DOHH2 (cell line): ENCODE measurements around the gene TMEM200A.

Experiments
- H3F3A ChIP-seq: fragments of 200-600 bp; sonication (generic), shearing (Covaris generic); 2 replicates; pipeline ENCODE4 v1.6.0; 2016; ENCODE audit warnings: antibody characterized with exemption, mild to moderate bottlenecking; ENCODE audit not compliant: control insufficient read depth, insufficient read depth
- H3K27ac ChIP-seq: fragments of 200-600 bp; sonication (generic); 2 replicates; pipeline ENCODE4 v1.5.1; 2014; ENCODE audit warnings: low read depth, mild to moderate bottlenecking, low read length, moderate library complexity
- H3K27me3 ChIP-seq: fragments of 200-600 bp; sonication (generic); 2 replicates; pipeline ENCODE4 v1.6.1; 2014; ENCODE audit warnings: mild to moderate bottlenecking, low read length, mixed read lengths; ENCODE audit not compliant: control insufficient read depth
- H3K36me3 ChIP-seq: fragments of 200-600 bp; sonication (generic); 2 replicates; pipeline ENCODE4 v1.6.1; 2014; ENCODE audit warnings: mild to moderate bottlenecking, low read length, moderate library complexity, mixed read lengths; ENCODE audit not compliant: control insufficient read depth
- H3K4me1 ChIP-seq: fragments of 200-600 bp; sonication (generic); 2 replicates; pipeline ENCODE4 v1.6.1; 2014; ENCODE audit warnings: mild to moderate bottlenecking, low read length, mixed read lengths; ENCODE audit not compliant: control insufficient read depth
- H3K4me2 ChIP-seq: fragments of 200-600 bp; sonication (generic); 2 replicates; pipeline ENCODE4 v1.6.0; 2014; ENCODE audit warnings: mild to moderate bottlenecking, low read length, moderate library complexity
- H3K4me3 ChIP-seq: fragments of 200-600 bp; sonication (generic); 2 replicates; pipeline ENCODE4 v1.5.1; 2014; ENCODE audit warnings: mild to moderate bottlenecking, low read length, mixed read lengths
- H3K79me2 ChIP-seq: fragments of 200-600 bp; sonication (generic); 2 replicates; pipeline ENCODE4 v1.6.1; 2014; ENCODE audit warnings: mild to moderate bottlenecking, low read length, mixed read lengths; ENCODE audit not compliant: control insufficient read depth
- H3K9me2 ChIP-seq: fragments of 200-600 bp; sonication (generic); replicated peaks from 2 replicates; pipeline ENCODE4 v1.6.1; 2014; ENCODE audit warnings: mild to moderate bottlenecking, low read length, mixed read lengths; ENCODE audit not compliant: control insufficient read depth
- H3K9me3 ChIP-seq: fragments of 200-600 bp; sonication (generic); 2 replicates; pipeline ENCODE4 v1.6.1; 2014; ENCODE audit warnings: antibody characterized with exemption, low read length, mixed read lengths; ENCODE audit not compliant: control insufficient read depth, insufficient read depth
- H4K20me1 ChIP-seq: fragments of 200-600 bp; sonication (generic); 2 replicates; pipeline ENCODE4 v1.6.0; 2014; ENCODE audit warnings: low read depth, mild to moderate bottlenecking, antibody characterized with exemption, low read length, moderate library complexity; ENCODE audit not compliant: control insufficient read depth, insufficient read depth
- EZH2phosphoT487 ChIP-seq: fragments of 200-600 bp; sonication (generic); IDR thresholded peaks from 2 replicates; pipeline ENCODE4 v1.6.1; 2017; ENCODE audit warnings: borderline replicate concordance, mild to moderate bottlenecking, antibody characterized with exemption, low read length, moderate library complexity, mixed read lengths
- TF ChIP-seq, protein P1 (sequence below): fragments of 200-600 bp; sonication (generic); IDR thresholded peaks from one replicate; pipeline ENCODE4 v1.5.1; 2014; ENCODE audit warnings: antibody characterized with exemption, mild to moderate bottlenecking, low read depth, low read length; ENCODE audit not compliant: poor library complexity, severe bottlenecking

TMEM200A gene

DNA sequence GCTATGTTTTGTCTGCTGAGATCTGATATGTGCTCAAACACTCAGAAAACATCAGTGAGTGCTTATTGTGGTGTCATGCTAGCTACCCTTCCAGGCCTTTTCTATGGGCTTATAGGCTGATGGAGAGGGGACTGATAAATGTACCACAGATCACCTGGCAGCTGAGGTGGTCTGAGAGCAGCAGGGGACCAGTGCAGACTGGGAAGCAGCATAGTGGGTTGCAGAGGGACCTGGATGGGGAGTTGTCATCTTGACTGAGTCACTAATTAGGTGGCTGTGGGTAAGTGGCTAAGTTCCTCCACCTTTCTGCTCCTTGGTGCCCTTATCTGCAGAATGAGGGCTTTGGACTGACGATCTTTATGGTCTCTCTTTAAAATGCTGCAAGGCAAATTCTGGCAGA lies 2.8 kb downstream of the TMEM200A start:
- H3K79me2 ChIP-seq: no peaks in the 10 kb centered on the region
- H3K9me3 ChIP-seq: no peaks in the 10 kb centered on the region
- H4K20me1 ChIP-seq: no peaks in the 10 kb centered on the region
- H3K4me3 ChIP-seq: no peak overlapping the region
- TF ChIP-seq EZH2phosphoT487: no peak
- TF ChIP-seq, protein P1, sequence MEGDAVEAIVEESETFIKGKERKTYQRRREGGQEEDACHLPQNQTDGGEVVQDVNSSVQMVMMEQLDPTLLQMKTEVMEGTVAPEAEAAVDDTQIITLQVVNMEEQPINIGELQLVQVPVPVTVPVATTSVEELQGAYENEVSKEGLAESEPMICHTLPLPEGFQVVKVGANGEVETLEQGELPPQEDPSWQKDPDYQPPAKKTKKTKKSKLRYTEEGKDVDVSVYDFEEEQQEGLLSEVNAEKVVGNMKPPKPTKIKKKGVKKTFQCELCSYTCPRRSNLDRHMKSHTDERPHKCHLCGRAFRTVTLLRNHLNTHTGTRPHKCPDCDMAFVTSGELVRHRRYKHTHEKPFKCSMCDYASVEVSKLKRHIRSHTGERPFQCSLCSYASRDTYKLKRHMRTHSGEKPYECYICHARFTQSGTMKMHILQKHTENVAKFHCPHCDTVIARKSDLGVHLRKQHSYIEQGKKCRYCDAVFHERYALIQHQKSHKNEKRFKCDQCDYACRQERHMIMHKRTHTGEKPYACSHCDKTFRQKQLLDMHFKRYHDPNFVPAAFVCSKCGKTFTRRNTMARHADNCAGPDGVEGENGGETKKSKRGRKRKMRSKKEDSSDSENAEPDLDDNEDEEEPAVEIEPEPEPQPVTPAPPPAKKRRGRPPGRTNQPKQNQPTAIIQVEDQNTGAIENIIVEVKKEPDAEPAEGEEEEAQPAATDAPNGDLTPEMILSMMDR: no peak
- H3K36me3 ChIP-seq: no peaks in the 10 kb centered on the region
- H3F3A ChIP-seq: no peaks in the 10 kb centered on the region
- no peaks in the 10 kb centered on the region for H3K9me2 ChIP-seq
- H3K4me1 ChIP-seq: no peaks in the 10 kb centered on the region
- no peak overlapping the region for H3K4me2 ChIP-seq
- H3K27ac ChIP-seq: no peak overlapping the region
- peaks cover 37% of the 10 kb centered on the region for H3K27me3 ChIP-seq

DNA sequence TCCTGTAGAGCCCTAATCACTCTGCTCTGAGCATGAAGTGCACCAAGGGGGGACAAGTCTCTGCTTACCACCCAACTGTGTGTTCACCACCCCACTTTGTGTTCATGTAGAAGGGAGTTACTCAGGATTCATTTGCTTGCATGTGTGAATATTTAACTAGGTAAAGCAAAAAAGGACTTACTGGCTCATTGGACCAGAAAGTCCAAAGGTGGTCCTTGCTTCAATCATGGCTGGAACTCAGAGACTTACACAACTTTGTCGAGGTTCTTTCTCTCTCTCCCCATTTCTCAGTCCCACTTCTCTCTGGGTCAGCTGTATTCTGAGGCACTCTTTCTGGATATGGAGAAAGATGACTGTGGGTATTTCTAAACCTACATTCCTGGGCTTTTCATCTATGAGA lies 4.0 kb downstream of the TMEM200A start:
- H3K27me3 ChIP-seq: peaks cover 31% of the 10 kb centered on the region

DNA sequence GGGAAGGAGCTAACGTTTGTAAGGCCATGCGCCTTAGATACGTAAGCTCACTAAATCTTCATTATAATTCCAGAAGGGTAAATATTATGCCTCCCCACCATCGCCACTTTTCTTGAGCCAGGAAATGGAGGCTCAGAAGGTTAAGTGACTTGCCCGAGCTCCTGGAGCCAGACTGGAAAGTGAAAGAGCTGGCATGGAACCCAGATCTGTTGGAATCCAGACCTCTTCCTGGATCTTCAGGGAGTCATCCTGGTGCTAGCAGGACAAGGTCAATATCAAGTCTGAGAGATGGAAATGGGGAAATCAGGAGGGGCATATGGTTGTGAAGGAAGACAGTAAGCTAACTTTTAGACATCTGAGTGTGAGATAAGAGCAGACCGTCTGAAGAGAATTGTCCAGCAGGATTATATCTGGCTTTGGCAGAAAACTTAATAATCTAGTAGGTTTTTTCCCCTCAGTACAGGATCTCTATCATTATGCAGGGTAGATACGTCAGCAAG lies 6.2 kb downstream of the TMEM200A start:
- Histone ChIP-seq H3K9me2 (no peaks in the 10 kb centered on the region), H3K4me2 (no peak overlapping the region), H3K4me1 (no peaks in the 10 kb centered on the region), H3F3A (no peaks in the 10 kb centered on the region), H3K27me3 (peaks cover 18% of the 10 kb centered on the region), H3K9me3 (no peaks in the 10 kb centered on the region), H4K20me1 (no peaks in the 10 kb centered on the region), H3K79me2 (no peaks in the 10 kb centered on the region), H3K4me3 (no peak overlapping the region), H3K36me3 (no peaks in the 10 kb centered on the region), H3K27ac (no peak overlapping the region)
- TF ChIP-seq, protein P1: no peak
- no peak for TF ChIP-seq EZH2phosphoT487

More for the DNA sequence above, 4.0 kb downstream of the TMEM200A start:
- H3K36me3 ChIP-seq: no peaks in the 10 kb centered on the region
- H3F3A ChIP-seq: no peaks in the 10 kb centered on the region
- H3K4me2 ChIP-seq: no peak overlapping the region
- H3K79me2 ChIP-seq: no peaks in the 10 kb centered on the region
- H3K4me3 ChIP-seq: no peak overlapping the region
- TF ChIP-seq EZH2phosphoT487: no peak
- TF ChIP-seq, protein P1: no peak
- H3K4me1 ChIP-seq: no peaks in the 10 kb centered on the region
- H3K27ac ChIP-seq: no peak overlapping the region
- no peaks in the 10 kb centered on the region for H3K9me3 ChIP-seq
- H4K20me1 ChIP-seq: no peaks in the 10 kb centered on the region
- H3K9me2 ChIP-seq: no peaks in the 10 kb centered on the region
